ENCODE measurements around the gene RASSF3.

DNA sequence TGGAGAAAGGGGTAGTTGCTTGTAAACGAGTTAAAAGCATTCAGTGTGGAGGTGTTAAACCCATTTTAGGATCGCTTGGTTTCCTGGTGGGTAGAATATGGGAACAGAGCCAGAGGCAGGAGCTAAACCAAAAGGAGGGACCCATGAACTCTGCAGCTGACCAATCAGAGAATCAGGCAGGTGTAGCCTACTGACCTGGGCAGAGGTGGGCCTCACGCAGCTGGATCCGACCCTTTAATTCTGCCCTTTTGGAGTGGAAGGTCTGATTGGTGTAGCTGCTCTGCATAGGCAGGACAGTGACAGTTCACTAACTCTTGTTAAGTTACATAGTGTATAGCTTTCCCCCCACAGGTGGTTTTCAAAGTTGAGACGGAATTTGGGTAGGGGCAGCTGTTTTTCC lies 85.3 kb downstream of the RASSF3 start:
- TF ChIP-seq, protein P1, sequence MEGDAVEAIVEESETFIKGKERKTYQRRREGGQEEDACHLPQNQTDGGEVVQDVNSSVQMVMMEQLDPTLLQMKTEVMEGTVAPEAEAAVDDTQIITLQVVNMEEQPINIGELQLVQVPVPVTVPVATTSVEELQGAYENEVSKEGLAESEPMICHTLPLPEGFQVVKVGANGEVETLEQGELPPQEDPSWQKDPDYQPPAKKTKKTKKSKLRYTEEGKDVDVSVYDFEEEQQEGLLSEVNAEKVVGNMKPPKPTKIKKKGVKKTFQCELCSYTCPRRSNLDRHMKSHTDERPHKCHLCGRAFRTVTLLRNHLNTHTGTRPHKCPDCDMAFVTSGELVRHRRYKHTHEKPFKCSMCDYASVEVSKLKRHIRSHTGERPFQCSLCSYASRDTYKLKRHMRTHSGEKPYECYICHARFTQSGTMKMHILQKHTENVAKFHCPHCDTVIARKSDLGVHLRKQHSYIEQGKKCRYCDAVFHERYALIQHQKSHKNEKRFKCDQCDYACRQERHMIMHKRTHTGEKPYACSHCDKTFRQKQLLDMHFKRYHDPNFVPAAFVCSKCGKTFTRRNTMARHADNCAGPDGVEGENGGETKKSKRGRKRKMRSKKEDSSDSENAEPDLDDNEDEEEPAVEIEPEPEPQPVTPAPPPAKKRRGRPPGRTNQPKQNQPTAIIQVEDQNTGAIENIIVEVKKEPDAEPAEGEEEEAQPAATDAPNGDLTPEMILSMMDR (IDR thresholded peaks at IDR 0.05; ENCODE audit: poor library complexity, severe bottlenecking) = no peak
- TF ChIP-seq POLR2AphosphoS5 (IDR thresholded peaks at IDR 0.05) (no peak), RAD21 (conservative IDR thresholded peaks at IDR 0.05) (no peak), SMC3 (conservative IDR thresholded peaks at IDR 0.05; ENCODE audit: poor library complexity) (no peak), EP300 (conservative IDR thresholded peaks at IDR 0.05; ENCODE audit: poor library complexity, severe bottlenecking) (no peak)

All from neural cell (in vitro differentiated cells).